Trophoblast cell (in vitro differentiated cells and primary cell): Measurements from ENCODE around the gene TMEM145.

Experiments used
- DNase-seq, 2 donors: peaks; one replicate each; pipeline ENCODE4 v3.0.0-alpha.2; 2016
- H2AFZ ChIP-seq: 2 replicates; pipeline ENCODE4 v1.6.1; 2013; ENCODE audit warnings: low read length, moderate library complexity, mild to moderate bottlenecking; ENCODE audit not compliant: insufficient read depth, poor library complexity
- H2AK5ac ChIP-seq: 2 replicates; pipeline ENCODE4 v1.6.1; 2013; ENCODE audit warnings: mild to moderate bottlenecking, low read length
- H2BK120ac ChIP-seq: 2 replicates; pipeline ENCODE4 v1.6.1; 2013; ENCODE audit warnings: low read length, mild to moderate bottlenecking, moderate library complexity; ENCODE audit not compliant: insufficient read depth, poor library complexity
- H2BK12ac ChIP-seq: 2 replicates; pipeline ENCODE4 v1.6.1; 2013; ENCODE audit warnings: mild to moderate bottlenecking, low read length, moderate library complexity
- H2BK5ac ChIP-seq: 2 replicates; pipeline ENCODE4 v1.6.1; 2013; ENCODE audit warnings: low read length, low read depth, moderate library complexity, mild to moderate bottlenecking; ENCODE audit not compliant: poor library complexity
- H3K14ac ChIP-seq: 2 replicates; pipeline ENCODE4 v1.6.1; 2013; ENCODE audit warnings: mild to moderate bottlenecking, low read length
- H3K18ac ChIP-seq: 2 replicates; pipeline ENCODE4 v1.6.1; 2013; ENCODE audit warnings: mild to moderate bottlenecking, low read length
- H3K23ac ChIP-seq: 2 replicates; pipeline ENCODE4 v1.6.1; 2013; ENCODE audit warnings: low read length
- H3K27ac ChIP-seq: 2 replicates; pipeline ENCODE4 v1.5.1; 2013; ENCODE audit warnings: low read depth, mild to moderate bottlenecking, inconsistent platforms, low read length, moderate library complexity
- H3K27me3 ChIP-seq: 2 replicates; pipeline ENCODE4 v1.6.1; 2013; ENCODE audit warnings: inconsistent platforms, mild to moderate bottlenecking, low read length, moderate library complexity; ENCODE audit not compliant: insufficient read depth
- H3K36me3 ChIP-seq, 2 experiments: 1 replicate in 1 of 2; 2 replicates in 1 of 2; pipeline ENCODE4 v1.6.1; 2013; ENCODE audit warnings: low read length in 2 of 2, mild to moderate bottlenecking in 2 of 2, moderate library complexity in 1 of 2; ENCODE audit not compliant: insufficient read depth in 2 of 2, control insufficient read depth in 1 of 2
- H3K4ac ChIP-seq: 2 replicates; pipeline ENCODE4 v1.6.1; 2013; ENCODE audit warnings: low read depth, mild to moderate bottlenecking, low read length, moderate library complexity
- H3K4me1 ChIP-seq, 2 experiments: 1 replicate in 1 of 2; 2 replicates in 1 of 2; pipeline ENCODE4 v1.6.1; 2013; ENCODE audit warnings: low read length in 2 of 2, mild to moderate bottlenecking in 2 of 2, moderate library complexity in 1 of 2; ENCODE audit not compliant: insufficient read depth in 2 of 2, control insufficient read depth in 1 of 2
- H3K4me2 ChIP-seq: 2 replicates; pipeline ENCODE4 v1.6.1; 2013; ENCODE audit warnings: inconsistent platforms, mild to moderate bottlenecking, low read length, moderate library complexity
- H3K4me3 ChIP-seq: 2 replicates; pipeline ENCODE4 v1.5.1; 2013; ENCODE audit warnings: mild to moderate bottlenecking, low read depth, low read length, inconsistent platforms
- H3K79me1 ChIP-seq: one replicate; pipeline ENCODE4 v1.6.1; 2013; ENCODE audit warnings: low read length
- H3K79me2 ChIP-seq: 2 replicates; pipeline ENCODE4 v1.6.1; 2013; ENCODE audit warnings: low read length, mild to moderate bottlenecking; ENCODE audit not compliant: control insufficient read depth, insufficient read depth, poor library complexity
- H3K9ac ChIP-seq: 2 replicates; pipeline ENCODE4 v1.6.1; 2013; ENCODE audit warnings: mild to moderate bottlenecking, low read length
- H3K9me3 ChIP-seq: 2 replicates; pipeline ENCODE4 v1.6.1; 2013; ENCODE audit warnings: low read depth, mild to moderate bottlenecking, control low read depth, inconsistent platforms, low read length; ENCODE audit not compliant: insufficient read depth
- H4K12ac ChIP-seq: 2 replicates; pipeline ENCODE4 v1.6.1; 2013; ENCODE audit warnings: low read depth, mild to moderate bottlenecking, low read length, moderate library complexity
- H4K8ac ChIP-seq: 2 replicates; pipeline ENCODE4 v1.6.1; 2013; ENCODE audit warnings: low read depth, mild to moderate bottlenecking, low read length, moderate library complexity
- H4K91ac ChIP-seq: one replicate; pipeline ENCODE4 v1.6.1; 2013; ENCODE audit warnings: low read depth, mild to moderate bottlenecking, low read length, moderate library complexity
- WGBS: extraction: QIAGEN DNeasy Blood & Tissue Kit; methylation state at CpG from one replicate; pipeline ENCODE4 v1.1.7; 2013; ENCODE audit warnings: missing lambda C conversion rate; ENCODE audit not compliant: insufficient read length, insufficient coverage; ENCODE audit errors: extremely low coverage; 5-methylcytosine and 5-hydroxymethylcytosine counted together

TMEM145 gene

GRCh38 chr19:42272989-42273406 is 40.1 kb upstream of the TMEM145 start:
- no peak overlapping the region for H3K14ac ChIP-seq
- no peak overlapping the region for H3K4me3 ChIP-seq
- no peak for DNase-seq
- no peak overlapping the region for H3K9ac ChIP-seq
- H3K4ac ChIP-seq = no peak overlapping the region
- no peak overlapping the region for H2AFZ ChIP-seq
- peaks cover 9% of the 10 kb centered on the region for H3K79me2 ChIP-seq
- no peaks in the 10 kb centered on the region for H3K27me3 ChIP-seq
- no peak overlapping the region for H2AK5ac ChIP-seq
- no peak overlapping the region for H3K27ac ChIP-seq
- H3K79me1 ChIP-seq = peaks cover 14% of the 10 kb centered on the region
- no peak overlapping the region for H2BK5ac ChIP-seq
- whole genome bisulfite sequencing = no CpG with 5 or more reads among the region's 23 CpGs
- H2BK12ac ChIP-seq = no peak overlapping the region
- no peak overlapping the region for H3K18ac ChIP-seq
- no peak overlapping the region for H4K91ac ChIP-seq
- H2BK120ac ChIP-seq = no peak overlapping the region
- no peak overlapping the region for H4K8ac ChIP-seq
- H3K9me3 ChIP-seq = peaks cover 3% of the 10 kb centered on the region
- H3K23ac ChIP-seq = no peak overlapping the region
- peaks cover 16 to 17% of the 10 kb centered on the region in 2 experiments for H3K4me1 ChIP-seq
- no peak overlapping the region for H3K4me2 ChIP-seq
- H3K36me3 ChIP-seq = peaks cover 35 to 41% of the 10 kb centered on the region in 2 experiments
- H4K12ac ChIP-seq = no peak overlapping the region

GRCh38 chr19:42273407-42274064 is 39.6 kb upstream of the TMEM145 start:
- no peak for DNase-seq
- H3K27ac ChIP-seq = no peak overlapping the region
- no peak overlapping the region for H3K9ac ChIP-seq
- H3K4me2 ChIP-seq = no peak overlapping the region
- H3K4me1 ChIP-seq = peaks cover 16 to 22% of the 10 kb centered on the region in 2 experiments
- H4K8ac ChIP-seq = no peak overlapping the region
- no peaks in the 10 kb centered on the region for H3K27me3 ChIP-seq
- H3K79me1 ChIP-seq = peaks cover 11% of the 10 kb centered on the region
- H3K23ac ChIP-seq = no peak overlapping the region
- H3K36me3 ChIP-seq = peaks cover 35 to 41% of the 10 kb centered on the region in 2 experiments
- H3K9me3 ChIP-seq = peaks cover 3% of the 10 kb centered on the region
- no peak overlapping the region for H3K18ac ChIP-seq
- H2BK120ac ChIP-seq = no peak overlapping the region
- H2BK12ac ChIP-seq = no peak overlapping the region
- H2AFZ ChIP-seq = no peak overlapping the region
- H3K4me3 ChIP-seq = peak overlapping the region; percentile 10
- no peak overlapping the region for H4K91ac ChIP-seq
- H3K79me2 ChIP-seq = peaks cover 7% of the 10 kb centered on the region
- no peak overlapping the region for H3K14ac ChIP-seq
- H3K4ac ChIP-seq = no peak overlapping the region
- no peak overlapping the region for H2BK5ac ChIP-seq
- no peak overlapping the region for H2AK5ac ChIP-seq
- no peak overlapping the region for H4K12ac ChIP-seq
- 100% methylated on average over 4 of the region's 43 CpGs for WGBS

- H3K9me3 ChIP-seq = peaks cover 3% of the 10 kb centered on the region
- H3K27ac ChIP-seq = no peak overlapping the region
- no peaks in the 10 kb centered on the region for H3K27me3 ChIP-seq
- H2AFZ ChIP-seq = no peak overlapping the region
- no peak overlapping the region for H2BK12ac ChIP-seq
- no peak overlapping the region for H3K4me3 ChIP-seq
- H3K14ac ChIP-seq = no peak overlapping the region
- no peak overlapping the region for H4K8ac ChIP-seq
- H3K36me3 ChIP-seq = peaks cover 35 to 41% of the 10 kb centered on the region in 2 experiments
- peaks cover 18 to 24% of the 10 kb centered on the region in 2 experiments for H3K4me1 ChIP-seq
- no peak overlapping the region for H4K91ac ChIP-seq
- no peak overlapping the region for H2BK120ac ChIP-seq
- H3K79me1 ChIP-seq = peaks cover 11% of the 10 kb centered on the region
- no peak overlapping the region for H3K4ac ChIP-seq
- no CpG with 5 or more reads among the region's 22 CpGs for WGBS
- H3K4me2 ChIP-seq = no peak overlapping the region
- H2AK5ac ChIP-seq = no peak overlapping the region
- H4K12ac ChIP-seq = no peak overlapping the region
- no peak for DNase-seq
- H3K79me2 ChIP-seq = peaks cover 7% of the 10 kb centered on the region
- H3K18ac ChIP-seq = no peak overlapping the region
- no peak overlapping the region for H3K9ac ChIP-seq
- H2BK5ac ChIP-seq = no peak overlapping the region
- H3K23ac ChIP-seq = no peak overlapping the region
These were observed 38.9 kb upstream of the TMEM145 start for GRCh38 chr19:42274065-42274682.

- no peak for DNase-seq
- no peak overlapping the region for H2BK12ac ChIP-seq
- no peak overlapping the region for H2BK120ac ChIP-seq
- H4K8ac ChIP-seq = no peak overlapping the region
- H3K79me2 ChIP-seq = peaks cover under 1% of the 10 kb centered on the region
- H3K36me3 ChIP-seq = peaks cover 35 to 41% of the 10 kb centered on the region in 2 experiments
- no peak overlapping the region for H4K91ac ChIP-seq
- no peak overlapping the region for H3K4me3 ChIP-seq
- H3K27me3 ChIP-seq = no peaks in the 10 kb centered on the region
- H3K4me2 ChIP-seq = no peak overlapping the region
- no peak overlapping the region for H3K14ac ChIP-seq
- no peak overlapping the region for H4K12ac ChIP-seq
- WGBS = no CpG with 5 or more reads among the region's 7 CpGs
- H2BK5ac ChIP-seq = no peak overlapping the region
- peaks cover 8% of the 10 kb centered on the region for H3K79me1 ChIP-seq
- no peak overlapping the region for H2AFZ ChIP-seq
- no peak overlapping the region for H3K27ac ChIP-seq
- H3K4me1 ChIP-seq = peaks cover 15 to 20% of the 10 kb centered on the region in 2 experiments
- peak overlapping the region; percentile 21 for H3K18ac ChIP-seq
- H2AK5ac ChIP-seq = no peak overlapping the region
- H3K4ac ChIP-seq = no peak overlapping the region
- H3K9me3 ChIP-seq = peaks cover 3% of the 10 kb centered on the region
- no peak overlapping the region for H3K9ac ChIP-seq
- no peak overlapping the region for H3K23ac ChIP-seq
These were observed 38.0 kb upstream of the TMEM145 start for GRCh38 chr19:42275103-42275502.
